Ovary (tissue), 9 donors: ENCODE results near the gene ADAMTS12. TPM values are rescaled to one million over a fixed set of nuclear protein-coding genes. Genes with fewer than 3 reads are reported as not detected.

Experiments
- DNase-seq, 5 donors: peaks; one replicate each; pipeline ENCODE4 v3.0.0-alpha.2; 2019 to 2020
- H3K27ac ChIP-seq, 2 donors: fragments of 200-600 bp; one replicate each; pipeline versions ENCODE4 v1.5.1 to v1.8.0; 2019 to 2022
- H3K27me3 ChIP-seq: fragments of 200-600 bp; one replicate; pipeline ENCODE4 v1.8.0; 2022
- H3K36me3 ChIP-seq: fragments of 200-600 bp; sonication (generic); one replicate; pipeline ENCODE4 v1.5.1; 2019
- H3K4me1 ChIP-seq: one replicate; pipeline ENCODE4 v1.8.1; 2013; ENCODE audit warnings: mild to moderate bottlenecking, moderate library complexity; ENCODE audit not compliant: insufficient read depth
- H3K4me3 ChIP-seq: fragments of 200-600 bp; sonication (generic); one replicate; pipeline ENCODE4 v1.5.1; 2017
- H3K9me3 ChIP-seq, 2 donors: fragments of 200-600 bp in 1 of 2; sonication (generic) in 1 of 2; one replicate each; pipeline versions ENCODE4 v1.5.1 to v1.8.1; 2013 to 2019; ENCODE audit warnings: mild to moderate bottlenecking in 1 of 2, moderate library complexity in 1 of 2
- EP300 ChIP-seq: sonication (generic); formaldehyde crosslinking; IDR thresholded peaks from one replicate; pipeline ENCODE4 v1.6.1; 2017; ENCODE audit warnings: antibody characterized with exemption
- POLR2A ChIP-seq: fragments of 450-650 bp; IDR thresholded peaks from one replicate; pipeline ENCODE4 v1.6.1; 2017; ENCODE audit warnings: antibody characterized with exemption, mild to moderate bottlenecking, moderate library complexity
- WGBS, 3 donors: extraction: QIAGEN DNeasy Blood & Tissue Kit in 1 of 3; methylation state at CpG; one replicate each; pipeline versions ENCODE4 v1.1.5 to v1.1.7; 2013 to 2017; 5-methylcytosine and 5-hydroxymethylcytosine counted together
- intact Hi-C, 4 donors: fragments of 100-400 bp; cut with DNase I; formaldehyde crosslinking; loops; one replicate each; pipeline versions ENCODE4 v1.11.0 to v1.15.1; 2022 to 2023
- polyA plus RNA-seq, 2 donors: library from polyadenylated mRNA; stranded (reverse); fragments of 200-250 nt in 1 of 2; fragments of 350-450 nt in 1 of 2; fragmentation: Illumina TruSeq in 1 of 2; extraction: RNeasy Lipid Tissue Mini Kit (QIAGEN cat#74804) in 1 of 2; gene quantifications; one replicate each; pipeline ENCODE4 v1.2.3, GENCODE V29; 2013 to 2014
- total RNA-seq, 7 donors: library from RNA; depleted of rRNA in 2 of 7; stranded (reverse); fragments of >200 nt in 2 of 7; fragmentation: NEBNext Ultra II Directional in 3 of 7; extraction: Animal tissue kit (Norgen Biotek cat#: 25700) in 3 of 7; gene quantifications; one replicate each; pipeline versions ENCODE4 v1.1.0 to v1.2.4, GENCODE V29; 2016 to 2023
- TF ChIP-seq, protein P1 (sequence below), 3 donors: fragments of 450-650 bp in 2 of 3; fragments of 200-600 bp in 1 of 3; IDR thresholded peaks; one replicate each; pipeline versions ENCODE4 v1.5.1 to v1.8.0; 2016 to 2022; ENCODE audit warnings: antibody characterized with exemption in 3 of 3, mild to moderate bottlenecking in 1 of 3
- donor health status: DM: no; HTN: no; CAD: no; lungs with moderate emphysema.
- donor health status: DM: no; HTN: no; CAD: no.
- donor health status: Bipolar disorder and iron deficiency.
- donor health status: DM: yes; HTN: yes; CAD: no.
- donor health status: DM: no; HTN: no; CAD: no.
- donor health status: DM: yes; HTN: yes; CAD: no.

Gene ADAMTS12
- total and polyA plus RNA-seq, 9 donors = 2.9 to 9.8 (median 5.5) TPM

DNA sequence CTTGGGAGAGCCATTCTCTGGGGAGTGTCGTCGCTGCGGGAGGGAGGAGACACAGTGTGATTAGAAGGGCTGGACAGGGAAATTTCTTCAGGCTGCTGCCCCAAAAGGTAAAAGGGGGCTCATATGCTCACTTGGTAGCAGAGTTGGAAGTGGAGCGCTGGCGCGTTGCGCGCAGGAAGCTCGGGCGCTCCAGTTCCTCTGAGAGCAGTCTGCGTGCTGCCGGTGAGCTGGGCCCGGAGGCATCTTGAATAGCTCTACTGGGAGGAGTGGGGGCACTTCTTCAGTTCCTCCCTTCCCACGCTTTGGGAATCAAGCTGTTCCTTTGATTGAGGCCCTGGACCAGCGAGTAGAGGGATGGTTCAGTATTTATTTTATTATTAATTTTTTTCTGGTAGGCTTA, 47.1 kb upstream of the ADAMTS12 start:
- TF ChIP-seq EP300 = no peak
- TF ChIP-seq POLR2A = no peak
- H3K27me3 ChIP-seq = no peaks in the 10 kb centered on the region
- intact Hi-C loops = loop anchor here in 1 of 4 donors (10.0 kb wide), 1 partner anchor 504 kb away; no protein-coding TSS in a partner anchor

DNA sequence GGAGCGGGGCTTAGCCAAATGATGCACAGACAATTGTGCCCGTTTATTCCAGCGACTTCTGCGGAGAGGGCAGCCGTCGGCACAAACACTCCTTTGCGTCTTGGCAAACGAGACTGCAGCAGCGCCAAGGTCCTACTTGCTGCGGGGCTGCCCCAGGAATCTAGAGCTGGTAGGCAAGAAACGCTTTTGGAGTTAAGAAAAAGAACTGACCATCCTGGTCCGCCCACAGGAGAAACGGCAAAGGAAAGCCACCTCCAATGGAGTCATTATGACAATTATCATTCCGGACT, 46.7 kb upstream of the ADAMTS12 start:
- Histone ChIP-seq H3K4me3 (no peak overlapping the region), H3K9me3 (no peaks in the 10 kb centered on the region), H3K27ac (no peak overlapping the region), H3K36me3 (no peaks in the 10 kb centered on the region), H3K4me1 (peaks cover 9% of the 10 kb centered on the region), H3K27me3 (no peaks in the 10 kb centered on the region)
- intact Hi-C loops = loop anchor here in 1 of 4 donors (10.0 kb wide), 1 partner anchor 504 kb away; no protein-coding TSS in a partner anchor
- 35 to 43% (median 40%) methylated on average over 14 of the region's 14 CpGs for WGBS, 3 donors
- TF ChIP-seq, protein P1, sequence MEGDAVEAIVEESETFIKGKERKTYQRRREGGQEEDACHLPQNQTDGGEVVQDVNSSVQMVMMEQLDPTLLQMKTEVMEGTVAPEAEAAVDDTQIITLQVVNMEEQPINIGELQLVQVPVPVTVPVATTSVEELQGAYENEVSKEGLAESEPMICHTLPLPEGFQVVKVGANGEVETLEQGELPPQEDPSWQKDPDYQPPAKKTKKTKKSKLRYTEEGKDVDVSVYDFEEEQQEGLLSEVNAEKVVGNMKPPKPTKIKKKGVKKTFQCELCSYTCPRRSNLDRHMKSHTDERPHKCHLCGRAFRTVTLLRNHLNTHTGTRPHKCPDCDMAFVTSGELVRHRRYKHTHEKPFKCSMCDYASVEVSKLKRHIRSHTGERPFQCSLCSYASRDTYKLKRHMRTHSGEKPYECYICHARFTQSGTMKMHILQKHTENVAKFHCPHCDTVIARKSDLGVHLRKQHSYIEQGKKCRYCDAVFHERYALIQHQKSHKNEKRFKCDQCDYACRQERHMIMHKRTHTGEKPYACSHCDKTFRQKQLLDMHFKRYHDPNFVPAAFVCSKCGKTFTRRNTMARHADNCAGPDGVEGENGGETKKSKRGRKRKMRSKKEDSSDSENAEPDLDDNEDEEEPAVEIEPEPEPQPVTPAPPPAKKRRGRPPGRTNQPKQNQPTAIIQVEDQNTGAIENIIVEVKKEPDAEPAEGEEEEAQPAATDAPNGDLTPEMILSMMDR (IDR thresholded peaks at IDR 0.05) = no peak
- DNase-seq = no peak

More for the DNA sequence above, 47.1 kb upstream of the ADAMTS12 start:
- WGBS, 3 donors = 28 to 43% (median 34%) methylated on average over 15 of the region's 15 CpGs
- peaks cover 9% of the 10 kb centered on the region for H3K4me1 ChIP-seq
- H3K4me3 ChIP-seq = no peak overlapping the region
- H3K36me3 ChIP-seq = no peaks in the 10 kb centered on the region
- H3K27ac ChIP-seq = no peak overlapping the region
- DNase-seq = no peak
- H3K9me3 ChIP-seq = no peaks in the 10 kb centered on the region

DNA sequence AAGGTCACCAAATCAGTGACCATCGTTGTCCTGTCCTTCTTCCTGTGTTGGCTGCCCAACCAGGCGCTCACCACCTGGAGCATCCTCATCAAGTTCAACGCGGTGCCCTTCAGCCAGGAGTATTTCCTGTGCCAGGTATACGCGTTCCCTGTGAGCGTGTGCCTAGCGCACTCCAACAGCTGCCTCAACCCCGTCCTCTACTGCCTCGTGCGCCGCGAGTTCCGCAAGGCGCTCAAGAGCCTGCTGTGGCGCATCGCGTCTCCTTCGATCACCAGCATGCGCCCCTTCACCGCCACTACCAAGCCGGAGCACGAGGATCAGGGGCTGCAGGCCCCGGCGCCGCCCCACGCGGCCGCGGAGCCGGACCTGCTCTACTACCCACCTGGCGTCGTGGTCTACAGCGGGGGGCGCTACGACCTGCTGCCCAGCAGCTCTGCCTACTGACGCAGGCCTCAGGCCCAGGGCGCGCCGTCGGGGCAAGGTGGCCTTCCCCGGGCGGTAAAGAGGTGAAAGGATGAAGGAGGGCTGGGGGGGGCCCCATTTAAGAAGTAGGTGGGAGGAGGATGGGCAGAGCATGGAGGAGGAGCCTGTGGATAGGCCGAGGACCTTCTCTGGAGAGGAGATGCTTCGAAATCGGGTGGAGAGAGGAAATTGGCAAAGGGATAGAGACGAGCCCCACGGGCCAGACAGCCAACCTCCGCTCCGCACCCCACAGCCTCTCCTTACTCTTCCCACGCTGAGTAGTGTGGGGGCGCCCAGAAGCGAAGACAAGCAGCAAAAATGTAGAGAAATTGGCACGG, 46.1 kb upstream of the ADAMTS12 start:
- H3K27me3 ChIP-seq = no peaks in the 10 kb centered on the region
- no peak for DNase-seq

DNA sequence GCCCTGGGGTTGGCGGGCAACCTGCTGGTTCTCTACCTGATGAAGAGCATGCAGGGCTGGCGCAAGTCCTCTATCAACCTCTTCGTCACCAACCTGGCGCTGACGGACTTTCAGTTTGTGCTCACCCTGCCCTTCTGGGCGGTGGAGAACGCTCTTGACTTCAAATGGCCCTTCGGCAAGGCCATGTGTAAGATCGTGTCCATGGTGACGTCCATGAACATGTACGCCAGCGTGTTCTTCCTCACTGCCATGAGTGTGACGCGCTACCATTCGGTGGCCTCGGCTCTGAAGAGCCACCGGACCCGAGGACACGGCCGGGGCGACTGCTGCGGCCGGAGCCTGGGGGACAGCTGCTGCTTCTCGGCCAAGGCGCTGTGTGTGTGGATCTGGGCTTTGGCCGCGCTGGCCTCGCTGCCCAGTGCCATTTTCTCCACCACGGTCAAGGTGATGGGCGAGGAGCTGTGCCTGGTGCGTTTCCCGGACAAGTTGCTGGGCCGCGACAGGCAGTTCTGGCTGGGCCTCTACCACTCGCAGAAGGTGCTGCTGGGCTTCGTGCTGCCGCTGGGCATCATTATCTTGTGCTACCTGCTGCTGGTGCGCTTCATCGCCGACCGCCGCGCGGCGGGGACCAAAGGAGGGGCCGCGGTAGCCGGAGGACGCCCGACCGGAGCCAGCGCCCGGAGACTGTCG, 45.4 kb upstream of the ADAMTS12 start:
- no peaks in the 10 kb centered on the region for H3K9me3 ChIP-seq
- intact Hi-C loops = loop anchor here in 1 of 4 donors (10.0 kb wide), 1 partner anchor 502 kb away; no protein-coding TSS in a partner anchor
- no peak for DNase-seq
- H3K4me3 ChIP-seq = no peak overlapping the region
- no peaks in the 10 kb centered on the region for H3K27me3 ChIP-seq
- WGBS, 3 donors = 36 to 53% (median 41%) methylated on average over 44 to 54 of the region's 54 CpGs
- no peak overlapping the region for H3K27ac ChIP-seq
- H3K36me3 ChIP-seq = no peaks in the 10 kb centered on the region
- TF ChIP-seq POLR2A (no peak), EP300 (no peak)
- TF ChIP-seq, protein P1 (IDR thresholded peaks at IDR 0.05) = no peak
- peaks cover 9% of the 10 kb centered on the region for H3K4me1 ChIP-seq

More for the DNA sequence above, 46.1 kb upstream of the ADAMTS12 start:
- TF ChIP-seq POLR2A = no peak
- TF ChIP-seq, protein P1 (IDR thresholded peaks at IDR 0.05) = no peak
- no peak for TF ChIP-seq EP300
- H3K9me3 ChIP-seq = no peaks in the 10 kb centered on the region
- WGBS, 3 donors = 25 to 43% (median 31%) methylated on average over 54 of the region's 54 CpGs
- H3K27ac ChIP-seq = no peak overlapping the region
- H3K4me1 ChIP-seq = peaks cover 9% of the 10 kb centered on the region
- no peak overlapping the region for H3K4me3 ChIP-seq
- H3K36me3 ChIP-seq = no peaks in the 10 kb centered on the region
- intact Hi-C loops = loop anchor here in 1 of 4 donors (10.0 kb wide), 1 partner anchor 503 kb away; no protein-coding TSS in a partner anchor
